Measurements from ENCODE around the gene GPA33. TPM values are rescaled to one million over a fixed set of nuclear protein-coding genes. Genes with fewer than 3 reads are reported as not detected.

GPA33 gene
- total RNA-seq, 5 donors from 2014 or later (not counting 1 experiment from before 2014, with no cell fraction given), result 8.6 to 22.8 (median 17.7) TPM

- POLR2A ChIA-PET, result interaction anchor here in 1 of 2 donors (0.6 to 1.0 kb wide), 2 partner anchors 150 to 261 kb away, joined by 3 read pairs; no protein-coding TSS in a partner anchor
- Mint-ChIP-seq H3K4me3 (no peak overlapping the region), H3K9me3 (no peaks in the 10 kb centered on the region), H3K4me1 (peaks cover 6 to 8% (median 8%) of the 10 kb centered on the region in 3 donors), H3K27me3 (no peaks in the 10 kb centered on the region), H3K27ac (no peak overlapping the region), H3K36me3 (peaks cover 9% of the 10 kb centered on the region)
- H3K9me3 ChIP-seq, result no peaks in the 10 kb centered on the region
- no peak overlapping the region for H3K27ac ChIP-seq (ENCODE audit: low read length)
- no peak for DNase-seq
- no peak overlapping the region for H3K4me3 ChIP-seq (ENCODE audit: control insufficient read depth in 1 of 2, extremely low read depth in 1 of 2, low read length in 1 of 2)
- H3K36me3 ChIP-seq (ENCODE audit: control insufficient read depth in 2 of 2, extremely low read depth in 1 of 2, insufficient read depth in 1 of 2, low read length in 1 of 2), result peaks cover 0 to 7% of the 10 kb centered on the region in 2 donors
- no peaks in the 10 kb centered on the region for H3K27me3 ChIP-seq (replicated peaks in 1 of 2; ENCODE audit: control insufficient read depth in 2 of 2, extremely low read depth in 1 of 2, insufficient read depth in 2 of 2, low read length in 1 of 2)
- 89% methylated on average over 10 of the region's 10 CpGs for WGBS (ENCODE audit: insufficient coverage)
- CTCF ChIA-PET, result interaction anchor here (0.6 to 10.4 kb wide), 22 partner anchors 8 to 543 kb away, joined by 3 to 325 read pairs (median 4); partner anchors contain the start of gene POU2F1 (in 1 of the 2)
- H3K4me1 ChIP-seq (ENCODE audit: control insufficient read depth in 1 of 2, extremely low read depth in 1 of 2, insufficient read depth in 2 of 2, low read length in 2 of 2), result peaks cover 0 to 6% of the 10 kb centered on the region in 2 experiments
- no peak for ATAC-seq (replicated peaks in 1 of 4)
These were observed 29.8 kb downstream of the GPA33 start for GRCh38 chr1:167060141-167061072.

GRCh38 chr1:167059809-167060107 is 30.4 kb downstream of the GPA33 start:
- H3K27me3 Mint-ChIP-seq, result no peaks in the 10 kb centered on the region
- H3K36me3 Mint-ChIP-seq, result peaks cover 9% of the 10 kb centered on the region
- POLR2A ChIA-PET, result interaction anchor here in 1 of 2 donors (0.6 kb wide), 1 partner anchor 262 kb away, joined by 3 read pairs; no protein-coding TSS in a partner anchor
- H3K36me3 ChIP-seq (ENCODE audit: control insufficient read depth in 2 of 2, extremely low read depth in 1 of 2, insufficient read depth in 1 of 2, low read length in 1 of 2), result peaks cover 0 to 9% of the 10 kb centered on the region in 2 donors
- no CpG with 5 or more reads among the region's 1 CpG for WGBS (ENCODE audit: insufficient coverage)
- H3K4me1 ChIP-seq (ENCODE audit: control insufficient read depth in 1 of 2, extremely low read depth in 1 of 2, insufficient read depth in 2 of 2, low read length in 2 of 2), result peaks cover 0 to 6% of the 10 kb centered on the region in 2 experiments
- H3K27me3 ChIP-seq (replicated peaks in 1 of 2; ENCODE audit: control insufficient read depth in 2 of 2, extremely low read depth in 1 of 2, insufficient read depth in 2 of 2, low read length in 1 of 2), result no peaks in the 10 kb centered on the region
- CTCF ChIA-PET, result interaction anchor here (0.5 to 10.4 kb wide), 23 partner anchors 9 to 1115 kb away, joined by 3 to 325 read pairs (median 4); no protein-coding TSS in a partner anchor
- ATAC-seq (replicated peaks in 1 of 4) (no peak), DNase-seq (no peak)
- H3K27ac ChIP-seq (ENCODE audit: low read length), result no peak overlapping the region
- no peaks in the 10 kb centered on the region for H3K9me3 ChIP-seq
- peaks cover 6 to 8% (median 8%) of the 10 kb centered on the region in 3 donors for H3K4me1 Mint-ChIP-seq
- H3K9me3 Mint-ChIP-seq, result no peaks in the 10 kb centered on the region
- H3K4me3 ChIP-seq (ENCODE audit: control insufficient read depth in 1 of 2, extremely low read depth in 1 of 2, low read length in 1 of 2), result no peak overlapping the region
- no peak overlapping the region for H3K27ac Mint-ChIP-seq
- H3K4me3 Mint-ChIP-seq, result no peak overlapping the region

DNA sequence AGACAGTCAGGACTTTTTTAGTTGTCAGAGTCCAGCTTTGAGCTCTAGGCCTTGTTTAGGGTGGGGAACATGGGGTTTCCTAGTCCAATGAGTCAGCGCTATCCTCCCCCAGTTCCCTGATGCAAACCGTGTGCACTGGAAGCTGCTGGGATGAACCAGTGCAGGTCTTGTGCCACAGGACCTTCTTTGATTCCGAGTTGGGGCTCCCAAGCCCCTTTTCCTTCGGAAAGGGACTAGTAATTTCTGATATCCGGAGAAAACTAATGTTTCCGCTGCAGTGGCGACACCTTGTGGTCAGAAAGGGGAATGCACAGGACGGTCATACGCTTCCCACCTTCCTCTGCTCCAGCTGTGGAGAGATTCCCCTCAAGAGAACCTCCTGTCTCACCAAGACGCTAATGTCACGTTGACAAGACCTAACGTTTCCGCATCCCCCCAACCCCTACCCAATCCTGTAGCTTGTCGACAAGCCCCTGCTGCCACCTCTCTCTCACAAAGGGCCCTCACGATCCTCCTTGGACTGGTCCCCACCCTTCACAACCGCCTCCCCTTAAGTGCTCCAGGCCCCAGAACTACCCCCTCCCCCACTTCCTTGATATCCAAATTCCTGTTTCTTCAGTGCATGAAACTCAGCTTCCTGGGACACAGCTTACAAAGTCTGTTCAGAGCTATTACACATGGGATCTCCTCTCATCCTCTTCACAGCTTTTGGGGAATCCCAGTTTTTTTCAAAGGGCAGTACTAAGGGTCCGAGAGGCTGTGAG is 30.9 kb downstream of the GPA33 start:
- Histone ChIP-seq H3K36me3 (ENCODE audit: control insufficient read depth in 2 of 2, extremely low read depth in 1 of 2, insufficient read depth in 1 of 2, low read length in 1 of 2) (peaks cover 0 to 14% of the 10 kb centered on the region in 2 donors), H3K27ac (ENCODE audit: low read length) (no peak overlapping the region), H3K4me1 (ENCODE audit: control insufficient read depth in 1 of 2, extremely low read depth in 1 of 2, insufficient read depth in 2 of 2, low read length in 2 of 2) (peaks cover 0 to 6% of the 10 kb centered on the region in 2 experiments), H3K27me3 (replicated peaks in 1 of 2; ENCODE audit: control insufficient read depth in 2 of 2, extremely low read depth in 1 of 2, insufficient read depth in 2 of 2, low read length in 1 of 2) (no peaks in the 10 kb centered on the region), H3K4me3 (ENCODE audit: control insufficient read depth in 1 of 2, extremely low read depth in 1 of 2, low read length in 1 of 2) (no peak overlapping the region), H3K9me3 (no peaks in the 10 kb centered on the region)
- H3K36me3 Mint-ChIP-seq, result peaks cover 6% of the 10 kb centered on the region
- DNase-seq (peak; percentile 12 to 82 (median 60)), ATAC-seq (replicated peaks in 1 of 4) (peak; percentile 63 to 76 (median 72))
- no peaks in the 10 kb centered on the region for H3K9me3 Mint-ChIP-seq
- peak overlapping the region; percentile 57 to 69 for H3K27ac Mint-ChIP-seq
- 23% methylated on average over 16 of the region's 17 CpGs for WGBS (ENCODE audit: insufficient coverage)
- no peaks in the 10 kb centered on the region for H3K27me3 Mint-ChIP-seq
- CTCF ChIA-PET, result interaction anchor here (0.5 to 10.4 kb wide), 31 partner anchors 9 to 1116 kb away, joined by 3 to 325 read pairs (median 4); no protein-coding TSS in a partner anchor
- H3K4me3 Mint-ChIP-seq, result no peak overlapping the region
- POLR2A ChIA-PET, result interaction anchor here (0.6 kb wide), 2 partner anchors 262 to 272 kb away, joined by 3 read pairs; no protein-coding TSS in a partner anchor
- peaks cover 6 to 8% (median 8%) of the 10 kb centered on the region in 3 donors for H3K4me1 Mint-ChIP-seq

DNA sequence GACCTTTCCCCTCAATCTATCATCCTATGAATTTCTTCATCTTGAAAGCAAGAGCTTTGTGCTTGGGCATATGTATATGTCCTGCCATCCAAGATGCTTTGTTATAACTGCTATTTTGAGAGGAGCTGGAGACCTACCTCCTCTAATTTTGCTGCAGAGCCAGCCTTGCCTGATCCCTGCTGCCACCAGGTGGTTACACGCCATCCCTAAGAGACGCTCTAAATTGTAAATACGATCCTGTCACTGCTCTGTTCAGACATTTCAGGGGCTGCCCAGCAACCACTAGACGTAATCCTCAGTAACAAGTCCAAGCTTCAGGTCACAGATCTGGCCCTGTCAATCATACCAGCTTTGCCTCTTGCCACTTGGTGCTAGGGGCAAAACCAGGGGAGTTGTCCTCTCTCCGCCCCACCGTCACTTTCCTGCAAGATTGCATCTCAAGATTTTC is 32.9 kb downstream of the GPA33 start:
- H3K27ac Mint-ChIP-seq, result no peak overlapping the region
- no peak for ATAC-seq (replicated peaks in 1 of 4)
- 56% methylated on average over 4 of the region's 6 CpGs for WGBS (ENCODE audit: insufficient coverage)
- Histone ChIP-seq H3K4me3 (ENCODE audit: control insufficient read depth in 1 of 2, extremely low read depth in 1 of 2, low read length in 1 of 2) (no peak overlapping the region), H3K27ac (ENCODE audit: low read length) (no peak overlapping the region), H3K36me3 (ENCODE audit: control insufficient read depth in 2 of 2, extremely low read depth in 1 of 2, insufficient read depth in 1 of 2, low read length in 1 of 2) (peaks cover 0 to 12% of the 10 kb centered on the region in 2 donors), H3K9me3 (no peaks in the 10 kb centered on the region), H3K27me3 (replicated peaks in 1 of 2; ENCODE audit: control insufficient read depth in 2 of 2, extremely low read depth in 1 of 2, insufficient read depth in 2 of 2, low read length in 1 of 2) (no peaks in the 10 kb centered on the region), H3K4me1 (ENCODE audit: control insufficient read depth in 1 of 2, extremely low read depth in 1 of 2, insufficient read depth in 2 of 2, low read length in 2 of 2) (peaks cover 0 to 6% of the 10 kb centered on the region in 2 experiments)
- H3K36me3 Mint-ChIP-seq, result peaks cover 17% of the 10 kb centered on the region
- CTCF ChIA-PET, result interaction anchor here (0.5 to 10.4 kb wide), 9 partner anchors 13 to 595 kb away, joined by 3 to 325 read pairs (median 4); no protein-coding TSS in a partner anchor
- no peak overlapping the region for H3K4me3 Mint-ChIP-seq
- peak in 1 of 35 experiments; percentile 20 for DNase-seq
- peaks cover 6 to 8% (median 8%) of the 10 kb centered on the region in 3 donors for H3K4me1 Mint-ChIP-seq
- POLR2A ChIA-PET, result interaction anchor here in 1 of 2 donors (0.6 kb wide), 1 partner anchor 1811 kb away, joined by 3 read pairs; no protein-coding TSS in a partner anchor
- no peaks in the 10 kb centered on the region for H3K9me3 Mint-ChIP-seq
- no peaks in the 10 kb centered on the region for H3K27me3 Mint-ChIP-seq

DNA sequence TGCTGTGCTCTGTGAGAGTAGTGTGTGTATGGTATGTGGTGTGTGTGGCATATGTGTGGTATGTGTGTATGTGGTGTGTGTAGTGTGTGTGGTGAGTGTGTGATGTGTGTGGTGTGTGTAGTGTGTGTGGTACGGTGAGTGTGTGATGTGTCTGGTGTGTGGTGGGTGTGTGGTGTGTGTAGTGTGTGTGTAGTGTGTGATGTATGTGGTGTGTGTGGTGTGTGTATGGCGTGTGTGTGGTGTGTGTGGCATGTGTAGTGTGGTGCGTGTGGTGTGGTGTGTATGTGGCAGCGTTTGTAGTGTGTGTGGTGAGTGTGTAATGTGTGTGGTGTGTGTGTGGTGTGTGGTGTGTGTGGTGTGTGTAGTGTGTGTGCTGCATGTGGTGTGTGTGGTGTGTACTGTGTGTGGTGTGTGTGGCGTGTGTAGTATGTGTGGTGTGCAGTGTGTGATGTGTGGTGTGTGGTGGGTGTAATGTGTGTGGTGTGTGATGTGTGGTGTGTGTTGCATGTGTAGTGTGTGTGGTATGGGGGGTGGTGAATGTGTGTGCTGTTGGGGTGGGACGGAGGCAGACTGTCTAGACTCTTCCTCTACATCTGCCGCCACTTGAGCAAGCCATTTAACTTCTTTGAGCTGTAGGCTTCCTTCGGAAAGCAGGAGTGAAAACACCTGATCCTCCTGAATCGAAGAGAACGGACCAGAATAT is 33.5 kb downstream of the GPA33 start:
- H3K27me3 Mint-ChIP-seq, result no peaks in the 10 kb centered on the region
- no peak for ATAC-seq (replicated peaks in 1 of 4)
- Histone ChIP-seq H3K27ac (ENCODE audit: low read length) (no peak overlapping the region), H3K9me3 (no peaks in the 10 kb centered on the region), H3K27me3 (replicated peaks in 1 of 2; ENCODE audit: control insufficient read depth in 2 of 2, extremely low read depth in 1 of 2, insufficient read depth in 2 of 2, low read length in 1 of 2) (no peaks in the 10 kb centered on the region), H3K4me3 (ENCODE audit: control insufficient read depth in 1 of 2, extremely low read depth in 1 of 2, low read length in 1 of 2) (no peak overlapping the region), H3K36me3 (ENCODE audit: control insufficient read depth in 2 of 2, extremely low read depth in 1 of 2, insufficient read depth in 1 of 2, low read length in 1 of 2) (peaks cover 0 to 12% of the 10 kb centered on the region in 2 donors), H3K4me1 (ENCODE audit: control insufficient read depth in 1 of 2, extremely low read depth in 1 of 2, insufficient read depth in 2 of 2, low read length in 2 of 2) (peaks cover 0 to 6% of the 10 kb centered on the region in 2 experiments)
- ChIA-PET CTCF (interaction anchor here (0.6 to 10.4 kb wide), 8 partner anchors 13 to 595 kb away, joined by 3 to 325 read pairs (median 5); no protein-coding TSS in a partner anchor), POLR2A (interaction anchor here in 1 of 2 donors (0.6 kb wide), 1 partner anchor 1812 kb away, joined by 3 read pairs; no protein-coding TSS in a partner anchor)
- H3K36me3 Mint-ChIP-seq, result peaks cover 23% of the 10 kb centered on the region
- H3K4me1 Mint-ChIP-seq, result peaks cover 6 to 8% (median 8%) of the 10 kb centered on the region in 3 donors
- no peak for DNase-seq
- WGBS (ENCODE audit: insufficient coverage), result 76% methylated on average over 6 of the region's 10 CpGs
- H3K9me3 Mint-ChIP-seq, result no peaks in the 10 kb centered on the region
- no peak overlapping the region for H3K27ac Mint-ChIP-seq
- H3K4me3 Mint-ChIP-seq, result no peak overlapping the region
